Measurements from ENCODE around the gene DLGAP1.
"Not testable (repeated sequence)": the region's sequence is repeated elsewhere in the genome, so short reads cannot be mapped to it uniquely, and the experiment has no call there.

Gene DLGAP1

DNA sequence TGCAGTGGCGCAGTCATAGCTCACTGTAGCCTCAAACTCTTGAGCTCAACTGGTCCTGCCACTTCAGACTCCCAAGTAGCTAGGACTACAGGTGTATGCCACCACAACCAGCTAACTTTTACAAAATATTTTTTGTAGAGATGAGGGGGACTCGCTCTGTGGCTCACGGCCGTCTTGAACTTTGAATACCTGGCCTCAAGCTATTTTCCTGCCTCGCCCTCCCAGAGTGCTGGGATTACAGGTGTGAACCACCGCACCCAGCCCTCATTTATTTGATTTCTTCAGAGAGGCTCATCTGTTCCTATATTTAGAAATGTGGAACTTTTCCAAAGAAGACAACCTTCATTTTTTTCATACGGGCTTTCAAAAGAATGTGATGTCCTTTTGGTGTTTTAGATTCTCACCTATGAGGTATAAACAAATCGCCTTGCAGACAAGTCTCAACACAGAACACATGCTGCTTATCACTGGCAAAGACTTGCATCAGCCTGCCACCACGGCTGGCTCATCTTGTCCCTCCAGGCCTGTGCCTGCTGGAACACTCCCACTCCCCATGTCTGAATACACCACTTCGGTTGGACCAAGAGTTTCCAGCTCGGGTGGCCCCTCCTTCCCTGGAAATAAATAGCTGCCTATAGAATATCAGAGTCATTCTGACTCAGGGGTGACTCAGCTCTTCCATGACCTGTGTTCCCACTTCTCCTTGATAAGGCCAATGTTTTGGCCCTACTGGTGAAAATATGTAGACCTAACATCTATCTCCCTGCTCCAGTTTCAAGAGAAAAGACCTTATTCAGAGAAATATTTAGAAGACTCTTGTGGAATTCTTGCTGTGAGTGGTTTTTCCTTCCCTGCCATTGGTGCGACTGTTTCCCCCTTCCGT lies 802.5 kb downstream of the DLGAP1 start:
- Histone ChIP-seq H3K9me3 (ENCODE audit: control insufficient read depth, low read length) (no peaks in the 10 kb centered on the region), H3K4me1 (ENCODE audit: control insufficient read depth, insufficient read depth, low read length, poor library complexity, severe bottlenecking) (no peaks in the 10 kb centered on the region), H3K4me3 (ENCODE audit: insufficient read depth, low read depth, low read length, poor library complexity, severe bottlenecking) (no peak overlapping the region), H3K27ac (ENCODE audit: insufficient read depth, low read length, poor library complexity, severe bottlenecking) (no peak overlapping the region), H3K36me3 (ENCODE audit: control insufficient read depth, insufficient read depth, low read length) (no peaks in the 10 kb centered on the region), H3K27me3 (replicated peaks; ENCODE audit: control insufficient read depth, insufficient read depth, low read length, poor library complexity, severe bottlenecking) (no peaks in the 10 kb centered on the region)
- no peak for DNase-seq

DNA sequence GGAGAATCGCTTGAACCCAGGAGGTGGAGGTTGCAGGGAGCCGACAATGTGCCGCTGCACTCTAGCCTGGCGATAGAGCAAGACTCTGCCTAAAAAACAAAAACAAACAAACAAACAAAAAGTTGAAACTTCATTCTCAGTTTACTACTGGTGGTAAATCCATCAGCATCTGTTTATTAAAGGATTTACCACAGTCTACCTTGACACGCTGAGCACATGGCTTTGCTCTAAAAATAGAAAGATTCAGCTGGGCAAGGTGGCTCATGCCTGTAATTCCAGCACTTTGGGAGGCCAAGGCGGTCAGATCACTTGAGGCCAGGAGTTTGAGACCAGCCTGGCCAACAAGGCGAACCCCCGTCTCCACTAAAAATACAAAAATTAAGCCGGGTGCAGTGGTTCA lies 803.8 kb downstream of the DLGAP1 start:
- Histone ChIP-seq H3K36me3 (ENCODE audit: control insufficient read depth, insufficient read depth, low read length) (no peaks in the 10 kb centered on the region), H3K9me3 (ENCODE audit: control insufficient read depth, low read length) (no peaks in the 10 kb centered on the region), H3K4me1 (ENCODE audit: control insufficient read depth, insufficient read depth, low read length, poor library complexity, severe bottlenecking) (no peaks in the 10 kb centered on the region), H3K27me3 (replicated peaks; ENCODE audit: control insufficient read depth, insufficient read depth, low read length, poor library complexity, severe bottlenecking) (no peaks in the 10 kb centered on the region), H3K27ac (ENCODE audit: insufficient read depth, low read length, poor library complexity, severe bottlenecking) (no peak overlapping the region), H3K4me3 (ENCODE audit: insufficient read depth, low read depth, low read length, poor library complexity, severe bottlenecking) (no peak overlapping the region)
- no peak for DNase-seq

DNA sequence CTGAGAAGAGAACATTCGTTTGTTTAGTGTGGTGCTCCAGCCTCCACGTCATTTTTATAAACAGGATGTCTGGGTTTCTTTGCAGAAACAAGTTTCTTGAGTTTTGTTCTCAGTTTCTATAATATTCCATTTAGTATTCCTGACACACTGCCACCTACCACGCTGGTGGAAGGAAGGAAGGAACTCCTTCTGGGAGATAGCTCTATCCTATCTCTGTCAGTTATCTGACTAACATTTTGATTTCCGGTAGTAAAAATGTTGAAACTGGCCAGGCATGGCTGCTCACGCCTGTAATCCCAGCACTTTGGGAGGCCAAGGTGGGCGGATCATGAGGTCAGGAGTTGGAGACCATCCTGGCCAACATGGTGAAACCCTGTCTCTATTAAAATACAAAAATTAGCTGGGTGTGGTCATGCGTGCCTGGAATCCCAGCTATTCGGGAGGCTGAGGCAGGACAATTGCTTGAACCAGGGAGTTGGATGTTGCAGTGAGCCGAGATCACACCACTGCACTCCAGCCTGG lies 804.5 kb downstream of the DLGAP1 start:
- not testable (repeated sequence) for H3K4me3 ChIP-seq (ENCODE audit: insufficient read depth, low read depth, low read length, poor library complexity, severe bottlenecking); H3K27ac ChIP-seq (ENCODE audit: insufficient read depth, low read length, poor library complexity, severe bottlenecking); DNase-seq

GRCh38 chr18:3649633-3650426 lies 805.3 kb downstream of the DLGAP1 start:
- DNase-seq, result no peak
- H3K4me3 ChIP-seq (ENCODE audit: insufficient read depth, low read depth, low read length, poor library complexity, severe bottlenecking), result no peak overlapping the region
- no peaks in the 10 kb centered on the region for H3K4me1 ChIP-seq (ENCODE audit: control insufficient read depth, insufficient read depth, low read length, poor library complexity, severe bottlenecking)
- no peaks in the 10 kb centered on the region for H3K9me3 ChIP-seq (ENCODE audit: control insufficient read depth, low read length)
- H3K27ac ChIP-seq (ENCODE audit: insufficient read depth, low read length, poor library complexity, severe bottlenecking), result no peak overlapping the region
- H3K27me3 ChIP-seq (replicated peaks; ENCODE audit: control insufficient read depth, insufficient read depth, low read length, poor library complexity, severe bottlenecking), result no peaks in the 10 kb centered on the region
- H3K36me3 ChIP-seq (ENCODE audit: control insufficient read depth, insufficient read depth, low read length), result no peaks in the 10 kb centered on the region

More for the DNA sequence above, 804.5 kb downstream of the DLGAP1 start:
- not testable (repeated sequence) for H3K27me3 ChIP-seq (replicated peaks; ENCODE audit: control insufficient read depth, insufficient read depth, low read length, poor library complexity, severe bottlenecking); H3K9me3 ChIP-seq (ENCODE audit: control insufficient read depth, low read length); H3K36me3 ChIP-seq (ENCODE audit: control insufficient read depth, insufficient read depth, low read length); H3K4me1 ChIP-seq (ENCODE audit: control insufficient read depth, insufficient read depth, low read length, poor library complexity, severe bottlenecking)

DNA sequence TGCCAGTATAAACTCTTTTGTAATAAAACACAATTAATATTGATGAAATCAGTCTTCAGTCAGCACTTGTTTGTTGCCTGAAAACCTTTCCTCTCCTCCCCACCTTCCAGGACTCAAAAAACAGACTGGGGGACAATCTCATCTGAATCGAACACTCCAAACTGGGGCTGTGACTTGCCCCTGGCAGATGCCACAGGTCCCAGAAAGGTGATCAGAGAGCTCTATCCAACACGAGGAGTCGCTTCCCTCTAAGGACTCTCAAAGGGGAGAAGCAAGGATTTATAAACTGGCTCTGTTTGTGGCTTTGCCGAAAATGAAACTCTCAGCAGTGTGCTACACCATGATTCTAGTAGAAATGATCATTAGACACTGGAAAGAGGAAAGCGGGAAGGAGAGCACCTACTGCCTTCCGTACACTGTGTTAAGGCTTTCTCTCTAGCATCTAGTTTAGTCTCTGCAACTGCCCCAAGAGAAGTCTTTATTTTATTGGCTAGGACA lies 805.9 kb downstream of the DLGAP1 start:
- Histone ChIP-seq H3K27ac (ENCODE audit: insufficient read depth, low read length, poor library complexity, severe bottlenecking) (no peak overlapping the region), H3K4me3 (ENCODE audit: insufficient read depth, low read depth, low read length, poor library complexity, severe bottlenecking) (no peak overlapping the region), H3K4me1 (ENCODE audit: control insufficient read depth, insufficient read depth, low read length, poor library complexity, severe bottlenecking) (no peaks in the 10 kb centered on the region), H3K36me3 (ENCODE audit: control insufficient read depth, insufficient read depth, low read length) (no peaks in the 10 kb centered on the region), H3K9me3 (ENCODE audit: control insufficient read depth, low read length) (no peaks in the 10 kb centered on the region), H3K27me3 (replicated peaks; ENCODE audit: control insufficient read depth, insufficient read depth, low read length, poor library complexity, severe bottlenecking) (no peaks in the 10 kb centered on the region)
- no peak for DNase-seq

DNA sequence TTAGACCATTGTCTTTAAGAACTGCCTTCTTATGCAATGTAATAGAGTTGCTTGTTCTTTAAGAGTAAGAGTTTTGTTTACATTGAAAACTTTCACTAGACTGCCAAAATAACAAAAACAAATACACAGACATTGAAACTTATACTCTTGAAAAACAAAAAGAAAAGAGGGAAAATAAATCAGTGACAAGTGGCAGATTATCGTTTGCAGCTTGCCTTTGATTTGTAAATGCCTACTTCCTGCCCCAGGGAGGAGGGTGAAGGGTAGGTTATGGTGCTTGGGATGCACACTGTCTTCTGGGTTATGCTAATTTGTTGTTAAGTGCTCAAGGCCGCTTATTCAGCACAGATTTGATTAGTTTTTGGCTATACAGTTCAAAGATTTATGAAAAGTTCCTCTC lies 806.5 kb downstream of the DLGAP1 start:
- no peaks in the 10 kb centered on the region for H3K4me1 ChIP-seq (ENCODE audit: control insufficient read depth, insufficient read depth, low read length, poor library complexity, severe bottlenecking)
- DNase-seq, result no peak
- H3K27ac ChIP-seq (ENCODE audit: insufficient read depth, low read length, poor library complexity, severe bottlenecking), result no peak overlapping the region
- no peak overlapping the region for H3K4me3 ChIP-seq (ENCODE audit: insufficient read depth, low read depth, low read length, poor library complexity, severe bottlenecking)
- no peaks in the 10 kb centered on the region for H3K9me3 ChIP-seq (ENCODE audit: control insufficient read depth, low read length)
- H3K27me3 ChIP-seq (replicated peaks; ENCODE audit: control insufficient read depth, insufficient read depth, low read length, poor library complexity, severe bottlenecking), result no peaks in the 10 kb centered on the region
- H3K36me3 ChIP-seq (ENCODE audit: control insufficient read depth, insufficient read depth, low read length), result no peaks in the 10 kb centered on the region

DNA sequence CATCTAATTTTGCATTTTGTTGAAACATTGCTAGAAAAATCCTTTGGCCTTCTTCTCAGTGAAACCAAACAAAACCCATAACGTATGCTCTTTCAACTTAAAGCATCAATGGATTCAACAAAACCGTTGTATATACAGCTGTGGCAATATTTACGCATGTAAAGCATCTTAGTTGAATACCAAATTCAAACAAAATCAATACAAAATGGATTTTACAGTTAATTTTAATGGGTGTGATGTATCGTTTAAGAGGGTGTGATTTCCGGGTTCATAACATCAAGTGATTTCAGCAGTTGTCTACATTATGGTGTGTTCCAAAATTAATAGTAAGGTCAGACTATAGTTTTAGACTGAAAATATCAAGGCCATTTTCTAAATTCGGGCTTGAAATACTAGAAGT lies 806.9 kb downstream of the DLGAP1 start:
- Histone ChIP-seq H3K27ac (ENCODE audit: insufficient read depth, low read length, poor library complexity, severe bottlenecking) (no peak overlapping the region), H3K27me3 (replicated peaks; ENCODE audit: control insufficient read depth, insufficient read depth, low read length, poor library complexity, severe bottlenecking) (no peaks in the 10 kb centered on the region), H3K9me3 (ENCODE audit: control insufficient read depth, low read length) (no peaks in the 10 kb centered on the region), H3K4me3 (ENCODE audit: insufficient read depth, low read depth, low read length, poor library complexity, severe bottlenecking) (no peak overlapping the region), H3K36me3 (ENCODE audit: control insufficient read depth, insufficient read depth, low read length) (no peaks in the 10 kb centered on the region), H3K4me1 (ENCODE audit: control insufficient read depth, insufficient read depth, low read length, poor library complexity, severe bottlenecking) (no peaks in the 10 kb centered on the region)
- no peak for DNase-seq

- Histone ChIP-seq H3K4me1 (ENCODE audit: control insufficient read depth, insufficient read depth, low read length, poor library complexity, severe bottlenecking) (no peaks in the 10 kb centered on the region), H3K4me3 (ENCODE audit: insufficient read depth, low read depth, low read length, poor library complexity, severe bottlenecking) (no peak overlapping the region), H3K9me3 (ENCODE audit: control insufficient read depth, low read length) (no peaks in the 10 kb centered on the region), H3K27ac (ENCODE audit: insufficient read depth, low read length, poor library complexity, severe bottlenecking) (no peak overlapping the region), H3K36me3 (ENCODE audit: control insufficient read depth, insufficient read depth, low read length) (no peaks in the 10 kb centered on the region), H3K27me3 (replicated peaks; ENCODE audit: control insufficient read depth, insufficient read depth, low read length, poor library complexity, severe bottlenecking) (no peaks in the 10 kb centered on the region)
- DNase-seq, result no peak
Measured at GRCh38 chr18:3647636-3648035, 807.5 kb downstream of the DLGAP1 start.

GRCh38 chr18:3645384-3646156 lies 809.5 kb downstream of the DLGAP1 start:
- Histone ChIP-seq H3K4me3 (ENCODE audit: insufficient read depth, low read depth, low read length, poor library complexity, severe bottlenecking) (no peak overlapping the region), H3K9me3 (ENCODE audit: control insufficient read depth, low read length) (no peaks in the 10 kb centered on the region), H3K36me3 (ENCODE audit: control insufficient read depth, insufficient read depth, low read length) (no peaks in the 10 kb centered on the region), H3K27me3 (replicated peaks; ENCODE audit: control insufficient read depth, insufficient read depth, low read length, poor library complexity, severe bottlenecking) (no peaks in the 10 kb centered on the region), H3K27ac (ENCODE audit: insufficient read depth, low read length, poor library complexity, severe bottlenecking) (no peak overlapping the region), H3K4me1 (ENCODE audit: control insufficient read depth, insufficient read depth, low read length, poor library complexity, severe bottlenecking) (no peaks in the 10 kb centered on the region)
- no peak for DNase-seq

All from effector memory CD4-positive, alpha-beta T cell (primary cell).